ENCODE measurements around the gene CAPZB. TPM values are rescaled to one million over a fixed set of nuclear protein-coding genes. Genes with fewer than 3 reads are reported as not detected.
A peak's percentile ranks its signal among the peaks of the same experiment; 100 is the strongest.

Gene CAPZB
- total RNA-seq, 1 donor from 2014 or later: 264 TPM

DNA sequence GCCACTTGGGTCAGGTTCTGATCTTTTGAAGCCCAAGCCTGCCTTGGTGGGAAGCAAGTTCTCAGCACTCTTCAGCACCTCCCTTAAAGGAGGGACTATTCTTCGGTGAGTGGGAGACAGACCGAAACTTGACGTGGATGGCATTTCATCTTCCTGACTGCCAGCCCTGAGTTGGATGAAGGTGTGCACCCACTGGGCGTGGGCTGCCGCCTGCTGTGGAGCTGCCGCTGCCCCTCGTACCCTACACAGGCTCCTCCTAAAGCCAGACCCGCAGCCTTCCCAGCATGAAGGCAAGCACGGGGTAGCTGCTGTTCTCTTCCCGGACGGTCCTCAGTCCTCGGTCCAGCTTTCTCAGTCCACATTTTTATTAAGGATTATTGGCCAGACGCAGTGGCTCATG lies 89.1 kb downstream of the CAPZB start:
- Mint-ChIP-seq H3K27ac (no peak overlapping the region), H3K9me3 (no peaks in the 10 kb centered on the region), H3K27me3 (no peaks in the 10 kb centered on the region), H3K36me3 (peaks cover 11% of the 10 kb centered on the region), H3K4me3 (no peak overlapping the region), H3K4me1 (ENCODE audit: unreplicated experiment) (peaks cover 35% of the 10 kb centered on the region)
- no peak for DNase-seq (ENCODE audit: extremely low spot score, unreplicated experiment)
- TF ChIP-seq, protein P1, sequence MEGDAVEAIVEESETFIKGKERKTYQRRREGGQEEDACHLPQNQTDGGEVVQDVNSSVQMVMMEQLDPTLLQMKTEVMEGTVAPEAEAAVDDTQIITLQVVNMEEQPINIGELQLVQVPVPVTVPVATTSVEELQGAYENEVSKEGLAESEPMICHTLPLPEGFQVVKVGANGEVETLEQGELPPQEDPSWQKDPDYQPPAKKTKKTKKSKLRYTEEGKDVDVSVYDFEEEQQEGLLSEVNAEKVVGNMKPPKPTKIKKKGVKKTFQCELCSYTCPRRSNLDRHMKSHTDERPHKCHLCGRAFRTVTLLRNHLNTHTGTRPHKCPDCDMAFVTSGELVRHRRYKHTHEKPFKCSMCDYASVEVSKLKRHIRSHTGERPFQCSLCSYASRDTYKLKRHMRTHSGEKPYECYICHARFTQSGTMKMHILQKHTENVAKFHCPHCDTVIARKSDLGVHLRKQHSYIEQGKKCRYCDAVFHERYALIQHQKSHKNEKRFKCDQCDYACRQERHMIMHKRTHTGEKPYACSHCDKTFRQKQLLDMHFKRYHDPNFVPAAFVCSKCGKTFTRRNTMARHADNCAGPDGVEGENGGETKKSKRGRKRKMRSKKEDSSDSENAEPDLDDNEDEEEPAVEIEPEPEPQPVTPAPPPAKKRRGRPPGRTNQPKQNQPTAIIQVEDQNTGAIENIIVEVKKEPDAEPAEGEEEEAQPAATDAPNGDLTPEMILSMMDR (conservative IDR thresholded peaks at IDR 0.05): no peak

DNA sequence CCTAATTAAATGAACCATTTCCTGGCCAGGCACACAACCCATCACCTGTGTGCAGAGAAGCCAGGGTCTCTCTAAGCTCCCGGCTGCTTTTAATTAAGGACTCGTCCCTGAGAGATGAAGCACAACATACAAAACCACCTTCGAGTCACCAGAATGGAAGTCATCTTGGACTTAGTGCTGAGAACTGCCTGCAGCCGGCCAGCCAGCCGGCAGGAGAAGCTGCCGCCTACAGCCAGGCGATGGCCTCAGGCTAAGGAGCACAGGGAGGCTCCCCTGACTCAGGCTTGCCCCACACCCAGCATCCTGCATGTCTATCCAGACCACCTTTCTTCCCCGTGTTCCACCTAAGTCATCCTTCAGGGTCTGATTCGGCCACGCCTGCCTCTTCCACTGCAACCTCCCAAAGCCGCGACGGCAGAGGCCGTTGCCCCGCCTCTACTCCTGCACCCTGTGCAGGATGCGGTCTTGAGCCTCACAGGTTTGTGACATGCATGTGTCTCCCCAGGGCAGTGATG lies 89.6 kb downstream of the CAPZB start:
- Mint-ChIP-seq H3K36me3 (peaks cover 11% of the 10 kb centered on the region), H3K27me3 (no peaks in the 10 kb centered on the region), H3K4me1 (ENCODE audit: unreplicated experiment) (peaks cover 35% of the 10 kb centered on the region), H3K9me3 (no peaks in the 10 kb centered on the region), H3K4me3 (peak overlapping the region; percentile 34), H3K27ac (peak overlapping the region; percentile 43)
- DNase-seq (ENCODE audit: extremely low spot score, unreplicated experiment): no peak
- TF ChIP-seq, protein P1 (conservative IDR thresholded peaks at IDR 0.05): no peak

DNA sequence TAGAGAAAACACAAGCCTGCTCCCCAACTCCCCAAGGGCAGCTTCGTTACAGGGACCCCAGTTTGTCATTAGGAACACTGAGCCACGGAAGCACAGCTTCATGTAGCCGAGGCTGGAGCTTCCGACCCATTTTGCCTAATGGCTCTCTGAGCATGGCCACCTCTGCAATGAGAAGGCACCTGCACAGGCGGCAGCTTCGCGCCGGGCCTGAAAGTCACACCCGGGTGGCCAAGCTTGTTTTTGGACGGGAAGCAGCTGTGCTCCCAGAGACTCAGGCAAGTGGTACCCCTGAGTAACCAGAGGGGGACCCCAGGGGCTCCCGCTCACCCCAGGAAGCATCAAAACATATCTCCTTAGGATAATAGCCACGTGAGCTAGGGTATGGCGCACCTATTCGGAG lies 92.3 kb downstream of the CAPZB start:
- Mint-ChIP-seq H3K9me3 (no peaks in the 10 kb centered on the region), H3K27ac (no peak overlapping the region), H3K4me3 (no peak overlapping the region), H3K4me1 (ENCODE audit: unreplicated experiment) (peaks cover 48% of the 10 kb centered on the region), H3K27me3 (no peaks in the 10 kb centered on the region), H3K36me3 (peaks cover 9% of the 10 kb centered on the region)
- TF ChIP-seq, protein P1 (conservative IDR thresholded peaks at IDR 0.05): no peak
- DNase-seq (ENCODE audit: extremely low spot score, unreplicated experiment): no peak

DNA sequence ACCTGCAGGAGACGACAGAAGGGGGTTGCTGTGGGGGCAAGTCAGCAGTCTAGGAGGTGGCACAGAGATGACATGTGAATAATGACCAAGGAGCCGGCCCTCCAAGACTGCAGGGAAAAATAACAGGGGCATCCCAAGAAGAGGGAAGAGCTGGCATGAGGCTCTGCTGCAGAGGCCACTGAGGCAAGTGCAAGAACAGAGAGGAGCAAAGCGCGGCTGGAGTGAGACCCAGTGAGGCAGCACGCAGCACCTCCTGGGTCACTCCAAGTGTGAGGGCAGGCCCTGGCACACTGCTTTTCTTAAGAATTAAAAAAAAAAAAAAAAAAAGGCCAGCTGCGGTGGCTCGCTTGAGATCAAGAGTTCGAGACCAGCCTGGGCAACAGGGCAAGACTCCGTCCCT lies 93.1 kb downstream of the CAPZB start:
- Mint-ChIP-seq H3K4me1 (ENCODE audit: unreplicated experiment) (peaks cover 48% of the 10 kb centered on the region), H3K27ac (peak overlapping the region; percentile 62), H3K27me3 (no peaks in the 10 kb centered on the region), H3K9me3 (no peaks in the 10 kb centered on the region), H3K36me3 (peaks cover 9% of the 10 kb centered on the region), H3K4me3 (peak overlapping the region; percentile 31)
- DNase-seq (ENCODE audit: extremely low spot score, unreplicated experiment): no peak
- TF ChIP-seq, protein P1 (conservative IDR thresholded peaks at IDR 0.05): no peak

DNA sequence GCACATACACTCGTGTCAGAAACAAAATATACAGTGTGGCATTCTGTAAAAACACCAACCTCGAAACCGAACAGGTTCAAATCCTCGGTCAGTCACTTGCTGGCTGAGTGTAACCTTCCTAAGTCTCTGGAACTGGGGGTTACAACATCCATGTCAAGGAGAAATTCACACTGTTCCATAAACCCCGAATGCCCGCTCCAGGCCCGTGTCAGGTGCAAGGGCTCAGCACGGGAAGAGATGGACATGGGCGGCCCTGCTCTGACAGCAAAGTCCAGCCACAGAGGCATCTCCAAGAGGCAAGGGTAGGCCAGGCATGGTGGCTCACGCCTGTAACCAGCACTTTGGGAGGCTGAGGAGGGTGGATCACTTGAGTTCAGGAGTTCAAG lies 93.8 kb downstream of the CAPZB start:
- no peak for DNase-seq (ENCODE audit: extremely low spot score, unreplicated experiment)
- H3K4me3 Mint-ChIP-seq: no peak overlapping the region
- H3K27ac Mint-ChIP-seq: peak overlapping the region; percentile 64
- peaks cover 52% of the 10 kb centered on the region for H3K4me1 Mint-ChIP-seq (ENCODE audit: unreplicated experiment)
- H3K27me3 Mint-ChIP-seq: no peaks in the 10 kb centered on the region
- no peaks in the 10 kb centered on the region for H3K9me3 Mint-ChIP-seq
- peaks cover 9% of the 10 kb centered on the region for H3K36me3 Mint-ChIP-seq
- TF ChIP-seq, protein P1 (conservative IDR thresholded peaks at IDR 0.05): no peak
